ENCODE data around the gene GULP1.

- TF ChIP-seq CTCF (optimal IDR thresholded peaks at IDR 0.05 in 1 of 3, IDR thresholded peaks at IDR 0.05 in 1 of 3, conservative IDR thresholded peaks at IDR 0.05 in 1 of 3; ENCODE audit: extremely low read depth in 1 of 3, insufficient read depth in 2 of 3, low read length in 3 of 3) (no peak), EZH2 (IDR thresholded peaks at IDR 0.05; ENCODE audit: low read length) (no peak)
These were observed 10.9 kb upstream of the GULP1 start for GRCh38 chr2:188280811-188281222.
